Measurements from ENCODE around the gene PRAC1.

DNA sequence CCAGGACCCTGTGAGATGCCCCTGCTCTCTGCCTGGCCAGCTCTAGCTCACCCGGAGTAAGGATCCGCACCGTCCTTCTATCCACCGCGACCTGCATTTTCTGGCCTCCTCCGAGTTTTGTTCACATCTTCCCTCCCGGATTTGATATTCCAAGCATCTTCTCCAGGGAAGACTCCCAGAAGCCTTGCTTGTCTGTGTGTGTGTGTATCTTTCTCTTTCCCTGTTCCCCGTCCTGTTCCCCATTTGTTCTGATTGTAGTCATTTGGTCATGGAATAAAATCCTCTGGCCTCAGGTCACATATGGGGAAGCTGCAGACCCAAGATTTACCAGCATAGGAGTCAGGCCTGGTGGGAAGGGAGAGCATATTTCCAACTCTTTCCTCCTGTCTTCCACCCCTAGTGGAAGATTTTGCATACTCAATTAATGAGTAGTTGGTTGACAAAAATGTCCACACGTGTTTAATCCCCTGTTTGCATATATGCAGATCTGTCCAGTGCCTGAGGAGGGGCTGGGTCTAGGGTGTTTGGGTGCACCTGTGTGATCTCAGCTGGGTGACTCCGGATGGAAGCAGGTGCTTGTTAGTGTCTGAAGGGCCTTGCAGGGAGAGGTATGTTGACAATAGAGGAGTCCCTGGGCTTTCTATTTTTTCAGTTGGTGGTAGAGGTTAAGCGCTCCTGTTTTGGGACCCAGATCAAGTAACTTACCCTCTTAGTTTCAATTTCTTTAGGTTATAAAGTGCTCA, 1.9 kb downstream of the PRAC1 start:
- TF ChIP-seq, protein P1, sequence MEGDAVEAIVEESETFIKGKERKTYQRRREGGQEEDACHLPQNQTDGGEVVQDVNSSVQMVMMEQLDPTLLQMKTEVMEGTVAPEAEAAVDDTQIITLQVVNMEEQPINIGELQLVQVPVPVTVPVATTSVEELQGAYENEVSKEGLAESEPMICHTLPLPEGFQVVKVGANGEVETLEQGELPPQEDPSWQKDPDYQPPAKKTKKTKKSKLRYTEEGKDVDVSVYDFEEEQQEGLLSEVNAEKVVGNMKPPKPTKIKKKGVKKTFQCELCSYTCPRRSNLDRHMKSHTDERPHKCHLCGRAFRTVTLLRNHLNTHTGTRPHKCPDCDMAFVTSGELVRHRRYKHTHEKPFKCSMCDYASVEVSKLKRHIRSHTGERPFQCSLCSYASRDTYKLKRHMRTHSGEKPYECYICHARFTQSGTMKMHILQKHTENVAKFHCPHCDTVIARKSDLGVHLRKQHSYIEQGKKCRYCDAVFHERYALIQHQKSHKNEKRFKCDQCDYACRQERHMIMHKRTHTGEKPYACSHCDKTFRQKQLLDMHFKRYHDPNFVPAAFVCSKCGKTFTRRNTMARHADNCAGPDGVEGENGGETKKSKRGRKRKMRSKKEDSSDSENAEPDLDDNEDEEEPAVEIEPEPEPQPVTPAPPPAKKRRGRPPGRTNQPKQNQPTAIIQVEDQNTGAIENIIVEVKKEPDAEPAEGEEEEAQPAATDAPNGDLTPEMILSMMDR (conservative IDR thresholded peaks at IDR 0.05), result no peak
- TF ChIP-seq EZH2 (IDR thresholded peaks at IDR 0.05; ENCODE audit: low read depth), result no peak
